ENCODE data around the gene L3MBTL4.

The L3MBTL4 gene

GRCh38 chr18:6374935-6375529, 39.7 kb downstream of the L3MBTL4 start:
- TF ChIP-seq, protein P1, sequence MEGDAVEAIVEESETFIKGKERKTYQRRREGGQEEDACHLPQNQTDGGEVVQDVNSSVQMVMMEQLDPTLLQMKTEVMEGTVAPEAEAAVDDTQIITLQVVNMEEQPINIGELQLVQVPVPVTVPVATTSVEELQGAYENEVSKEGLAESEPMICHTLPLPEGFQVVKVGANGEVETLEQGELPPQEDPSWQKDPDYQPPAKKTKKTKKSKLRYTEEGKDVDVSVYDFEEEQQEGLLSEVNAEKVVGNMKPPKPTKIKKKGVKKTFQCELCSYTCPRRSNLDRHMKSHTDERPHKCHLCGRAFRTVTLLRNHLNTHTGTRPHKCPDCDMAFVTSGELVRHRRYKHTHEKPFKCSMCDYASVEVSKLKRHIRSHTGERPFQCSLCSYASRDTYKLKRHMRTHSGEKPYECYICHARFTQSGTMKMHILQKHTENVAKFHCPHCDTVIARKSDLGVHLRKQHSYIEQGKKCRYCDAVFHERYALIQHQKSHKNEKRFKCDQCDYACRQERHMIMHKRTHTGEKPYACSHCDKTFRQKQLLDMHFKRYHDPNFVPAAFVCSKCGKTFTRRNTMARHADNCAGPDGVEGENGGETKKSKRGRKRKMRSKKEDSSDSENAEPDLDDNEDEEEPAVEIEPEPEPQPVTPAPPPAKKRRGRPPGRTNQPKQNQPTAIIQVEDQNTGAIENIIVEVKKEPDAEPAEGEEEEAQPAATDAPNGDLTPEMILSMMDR (IDR thresholded peaks at IDR 0.05; ENCODE audit: low read depth, low read length, missing control alignments), result no peak
- no peaks in the 10 kb centered on the region for H3K27me3 ChIP-seq (replicated peaks)
- no peaks in the 10 kb centered on the region for H3K36me3 ChIP-seq (replicated peaks)
- no peak overlapping the region for H3K4me3 ChIP-seq (ENCODE audit: low read depth, low read length)
- DNase-seq, result no peak
- H3K27ac ChIP-seq, result no peak overlapping the region
- in situ Hi-C loops (cut with HindIII; ENCODE audit: low pct_ligation_motif_present, low sequenced_read_pairs), result no loop called here

GRCh38 chr18:6374340-6374739, 40.4 kb downstream of the L3MBTL4 start:
- in situ Hi-C loops (cut with HindIII; ENCODE audit: low pct_ligation_motif_present, low sequenced_read_pairs), result no loop called here

GRCh38 chr18:6373187-6373586, 41.5 kb downstream of the L3MBTL4 start:
- TF ChIP-seq, protein P1 (IDR thresholded peaks at IDR 0.05; ENCODE audit: low read depth, low read length, missing control alignments), result no peak

More at GRCh38 chr18:6374340-6374739, 40.4 kb downstream of the L3MBTL4 start:
- Histone ChIP-seq H3K36me3 (replicated peaks) (no peaks in the 10 kb centered on the region), H3K27ac (no peak overlapping the region), H3K4me3 (ENCODE audit: low read depth, low read length) (no peak overlapping the region), H3K27me3 (replicated peaks) (no peaks in the 10 kb centered on the region)
- DNase-seq, result no peak
- TF ChIP-seq, protein P1 (IDR thresholded peaks at IDR 0.05; ENCODE audit: low read depth, low read length, missing control alignments), result no peak

DNA sequence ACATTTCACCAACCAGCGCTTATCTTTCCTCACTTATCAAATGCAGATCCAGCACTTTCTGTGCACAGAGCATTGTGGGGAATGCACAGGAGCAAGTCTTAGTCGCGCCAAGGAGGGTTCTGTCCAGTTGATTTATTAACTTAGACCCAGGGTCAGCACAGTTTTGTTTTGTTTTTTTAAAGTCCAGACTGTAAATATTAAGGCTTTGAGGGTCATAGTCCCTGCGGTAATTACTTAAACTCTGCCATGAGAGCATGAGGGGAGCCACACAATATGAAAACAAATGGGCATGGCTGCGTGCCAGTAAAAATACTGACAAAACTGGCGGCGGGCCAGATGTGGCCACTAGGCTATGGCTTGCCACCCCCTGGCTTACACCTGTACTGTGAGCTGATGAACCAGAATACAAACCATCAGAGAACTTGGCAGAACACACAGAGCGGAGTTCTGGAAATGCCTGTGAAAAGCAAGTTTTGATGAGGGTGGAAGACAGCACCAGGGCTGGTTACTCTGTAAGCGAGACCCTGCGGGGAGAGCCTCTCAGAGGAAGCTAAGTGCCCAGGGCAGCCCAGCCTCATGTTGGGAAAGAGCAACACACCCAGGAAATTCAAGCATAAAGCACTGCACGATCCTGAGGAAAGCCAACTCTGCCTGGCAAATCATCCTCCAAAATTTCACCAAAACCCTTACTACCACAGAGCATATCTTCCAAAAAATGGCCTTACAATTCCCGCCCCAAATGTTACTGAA, 43.6 kb downstream of the L3MBTL4 start:
- TF ChIP-seq, protein P1 (IDR thresholded peaks at IDR 0.05; ENCODE audit: low read depth, low read length, missing control alignments), result no peak
- no peaks in the 10 kb centered on the region for H3K27me3 ChIP-seq (replicated peaks)
- no peak for DNase-seq
- H3K36me3 ChIP-seq (replicated peaks), result no peaks in the 10 kb centered on the region
- in situ Hi-C loops (cut with HindIII; ENCODE audit: low pct_ligation_motif_present, low sequenced_read_pairs), result no loop called here
- no peak overlapping the region for H3K4me3 ChIP-seq (ENCODE audit: low read depth, low read length)
- no peak overlapping the region for H3K27ac ChIP-seq

More at GRCh38 chr18:6373187-6373586, 41.5 kb downstream of the L3MBTL4 start:
- Histone ChIP-seq H3K4me3 (ENCODE audit: low read depth, low read length) (no peak overlapping the region), H3K27me3 (replicated peaks) (no peaks in the 10 kb centered on the region), H3K27ac (no peak overlapping the region), H3K36me3 (replicated peaks) (no peaks in the 10 kb centered on the region)
- in situ Hi-C loops (cut with HindIII; ENCODE audit: low pct_ligation_motif_present, low sequenced_read_pairs), result no loop called here
- DNase-seq, result no peak

- in situ Hi-C loops (cut with HindIII; ENCODE audit: low pct_ligation_motif_present, low sequenced_read_pairs), result no loop called here
- no peak for DNase-seq
- TF ChIP-seq, protein P1 (IDR thresholded peaks at IDR 0.05; ENCODE audit: low read depth, low read length, missing control alignments), result no peak
- no peaks in the 10 kb centered on the region for H3K36me3 ChIP-seq (replicated peaks)
- no peak overlapping the region for H3K4me3 ChIP-seq (ENCODE audit: low read depth, low read length)
- no peak overlapping the region for H3K27ac ChIP-seq
- no peaks in the 10 kb centered on the region for H3K27me3 ChIP-seq (replicated peaks)
These were observed 44.3 kb downstream of the L3MBTL4 start for GRCh38 chr18:6370410-6370809.
